Melanocyte of skin (primary cell): ENCODE measurements around the gene NPRL2. TPM values are rescaled to one million over a fixed set of nuclear protein-coding genes. Genes with fewer than 3 reads are reported as not detected.

Source experiments
- total RNA-seq, 2 donors: library from RNA; depleted of rRNA; stranded (reverse); fragments of >200 nt; gene quantifications; 2 replicates each; pipeline ENCODE4 v1.2.3, GENCODE V29; 2012

The NPRL2 gene
- 10 to 100 TPM; 24.0 to 24.1 TPM for total RNA-seq

GRCh38 chr3:50350527-50351322, at the start of gene NPRL2, which contains the start of gene CYB561D2:
TSS of gene NPRL2 (minus strand) at chr3:50350775. CDS start at chr3:50350652, 123 bp downstream.
TSS of gene CYB561D2 (plus strand) at chr3:50350862. CDS start at chr3:50351434, 572 bp downstream.

DNA sequence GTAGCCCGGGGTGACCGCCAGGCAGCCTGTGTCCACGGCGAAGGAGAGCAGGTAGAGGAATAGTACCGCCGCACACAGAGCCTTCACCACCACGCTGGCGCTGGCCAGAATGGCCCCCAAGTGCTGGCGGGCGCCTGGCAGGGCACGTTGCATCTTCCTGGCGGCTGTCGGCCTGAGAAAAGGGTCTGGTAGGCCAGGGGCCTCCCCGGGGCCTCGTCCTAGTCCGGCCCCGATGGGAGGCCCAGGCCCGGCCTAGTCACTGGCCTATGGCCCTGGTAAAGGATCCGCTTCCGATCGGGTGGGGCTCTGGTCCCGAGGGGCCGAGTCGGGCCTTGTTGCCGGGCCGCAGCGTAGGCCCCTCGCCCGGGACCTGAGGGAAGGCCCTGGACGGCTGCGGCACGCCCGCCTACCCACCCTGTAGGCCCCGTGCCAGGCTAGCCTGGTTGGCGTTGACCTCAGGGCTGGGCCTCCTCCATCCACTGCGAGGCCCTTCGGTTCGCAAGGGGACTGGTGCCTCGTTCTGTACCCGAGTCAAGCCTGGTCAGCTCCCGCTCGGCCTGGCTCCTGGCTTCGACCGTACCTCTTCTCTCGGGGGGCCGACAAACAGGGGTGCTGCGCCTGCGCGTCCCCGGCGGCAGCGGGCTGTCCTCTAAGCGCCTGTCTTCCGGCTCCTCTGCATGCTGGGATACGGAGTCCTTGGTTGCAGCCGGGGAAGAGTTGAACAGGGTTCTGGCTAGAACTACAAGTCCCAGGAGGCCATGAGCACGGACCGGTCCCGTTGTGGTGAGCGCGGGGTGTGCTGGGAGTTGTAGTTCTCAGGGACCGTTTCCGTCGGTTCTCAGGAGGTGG, 8.6 kb upstream of the NPRL2 start, which contains the start of gene TMEM115:
TMEM115 (minus strand) TSS at position 611 of the 849 bp plus-strand sequence; CDS start at position 153, 458 bp downstream.

DNA sequence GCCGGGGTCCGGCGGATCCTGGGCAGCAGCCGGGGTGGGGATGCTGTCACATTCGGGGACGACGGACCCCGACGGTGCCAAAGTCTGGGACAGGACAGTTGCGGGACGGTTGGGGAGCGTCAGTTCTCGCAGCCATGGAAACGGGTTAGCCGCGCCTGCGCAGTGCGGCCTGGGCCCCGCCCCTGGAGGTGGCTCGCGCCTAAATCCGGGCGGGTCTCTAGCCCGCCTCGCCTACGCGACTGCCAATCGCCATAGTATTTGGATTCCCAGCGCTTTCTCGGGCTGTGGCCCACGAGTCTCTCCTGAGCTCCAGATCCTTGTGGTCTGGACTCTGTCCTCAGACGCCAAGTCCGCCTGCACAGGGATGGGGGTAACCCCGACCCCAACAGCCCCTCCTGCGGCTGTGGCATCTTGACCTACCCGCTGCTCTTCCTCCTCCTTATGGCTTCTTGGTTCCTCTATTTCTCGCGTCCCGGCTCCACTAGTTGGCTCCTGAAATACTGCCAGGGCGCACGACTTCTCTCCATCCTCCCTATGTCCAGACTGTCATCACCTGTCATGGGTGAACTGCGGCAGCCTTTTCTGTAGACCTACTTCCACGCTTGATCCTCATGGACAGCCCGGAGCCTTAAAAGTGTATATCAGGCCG, 4.9 kb downstream of the NPRL2 start, which contains the start of gene ZMYND10:
ZMYND10 (minus strand) TSS at position 147 of the 649 bp plus-strand sequence. CDS start 153 bp downstream, outside the sequence.

GRCh38 chr3:50340448-50341329, 9.9 kb downstream of the NPRL2 start, which contains the start of gene RASSF1:
TSS of gene RASSF1 (minus strand) at chr3:50340836. CDS start at chr3:50340805, 31 bp downstream.

DNA sequence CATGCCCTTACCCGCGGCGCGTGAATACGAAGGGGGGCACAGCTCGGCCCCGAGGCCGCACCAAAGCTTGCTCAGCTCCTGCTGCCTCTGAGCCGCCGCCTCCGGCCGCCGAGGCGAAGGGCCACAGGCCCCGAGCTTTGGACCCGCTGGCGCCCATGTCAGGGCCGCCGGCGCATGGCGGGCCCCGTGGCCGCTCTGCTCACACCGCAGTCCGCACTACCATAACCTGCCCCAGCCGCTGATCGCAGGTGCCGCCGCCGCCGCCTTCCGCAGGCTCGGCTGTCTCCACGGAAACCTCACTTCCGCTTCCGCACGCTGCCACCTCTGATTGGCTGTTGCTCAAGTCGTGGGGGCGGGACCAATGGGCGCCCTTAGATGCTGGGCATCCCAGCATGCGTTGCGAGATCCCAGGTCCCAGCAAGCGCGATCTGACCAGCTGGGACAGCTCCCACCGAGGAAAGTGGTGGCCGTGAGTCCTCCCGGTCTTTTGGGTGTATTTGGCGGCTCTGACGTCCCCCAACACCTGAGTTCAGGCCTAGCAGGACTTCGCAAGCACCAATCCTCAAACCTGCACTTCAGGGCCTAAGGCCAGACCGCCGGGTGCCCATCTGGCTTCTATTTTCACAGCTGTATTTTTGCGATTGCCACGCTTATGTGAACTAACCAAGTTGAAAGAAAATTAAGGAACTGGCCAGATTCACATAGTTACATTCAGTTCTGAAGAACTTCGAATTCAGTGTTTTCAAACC, 22.5 kb downstream of the NPRL2 start, which contains the start of gene TUSC2:
TUSC2 (minus strand) TSS at position 281 of the 749 bp plus-strand sequence; CDS start at position 157, 124 bp downstream.

DNA sequence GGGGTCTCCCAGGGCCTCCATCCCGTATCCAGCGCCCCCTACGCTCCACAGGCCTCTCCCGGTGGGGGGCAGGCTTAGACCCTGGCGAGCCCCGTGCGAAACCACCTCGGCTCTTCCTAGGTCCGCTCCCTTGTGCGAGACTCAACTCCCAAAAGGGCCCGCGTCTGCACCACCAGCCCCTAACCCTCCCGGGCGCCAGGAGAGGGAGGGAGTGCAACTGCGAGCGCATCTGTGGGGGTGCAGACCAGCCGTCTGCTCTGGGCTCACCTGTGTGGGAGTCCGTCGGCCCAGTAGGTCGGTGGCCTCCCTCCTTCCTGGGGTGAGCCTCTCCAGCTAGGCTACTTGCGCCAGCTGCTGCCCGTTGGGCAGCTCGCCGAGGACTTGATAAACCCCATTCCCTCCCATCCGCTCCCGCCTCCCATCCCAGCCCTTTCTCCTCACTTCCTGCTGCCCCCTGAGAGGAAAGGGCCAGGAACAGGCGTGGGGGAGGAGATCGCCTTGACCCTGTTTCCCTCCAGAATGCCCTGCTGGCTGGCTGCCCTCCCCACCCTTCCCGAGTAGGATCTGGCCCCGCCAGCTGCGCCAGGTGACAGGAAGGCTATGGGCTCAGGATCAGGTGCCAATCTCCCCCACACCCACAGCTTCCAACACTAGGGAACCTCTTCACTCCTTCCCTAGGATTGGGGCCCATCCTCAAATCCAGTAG, 28.0 kb downstream of the NPRL2 start, which contains the start of gene HYAL2:
HYAL2 (minus strand) TSS at position 360 of the 706 bp plus-strand sequence. CDS start 2,256 bp downstream, outside the sequence.

GRCh38 chr3:50303013-50303815, 47.4 kb downstream of the NPRL2 start, which contains the start of gene HYAL1:
TSS of gene HYAL1 (minus strand) at chr3:50303574. CDS start at chr3:50302956, 618 bp downstream.

GRCh38 chr3:50298836-50299637, 51.5 kb downstream of the NPRL2 start, which contains the start of the genes HYAL3 and NAA80:
TSS of gene HYAL3 (minus strand) at chr3:50299405. CDS start at chr3:50295602, 3,803 bp downstream.
TSS of gene NAA80 (minus strand) at chr3:50299405. CDS start at chr3:50297463, 1,942 bp downstream.

Other genes with a start within 250 kb of the NPRL2 start
- gene SEMA3F, start 195.5 kb downstream of the NPRL2 start, total RNA-seq = under 1 TPM in 1 of 2 donors, not detected in 1; under 0.01 TPM
- gene GNAT1, start 159.2 kb downstream of the NPRL2 start, total RNA-seq = not detected
- gene SLC38A3, start 145.5 kb downstream of the NPRL2 start, total RNA-seq = not detected
- gene GNAI2, start 114.6 kb downstream of the NPRL2 start, total RNA-seq = 100 to 1,000 TPM; 195 to 230 TPM
- 1 to 10 TPM; 3.8 to 5.3 TPM for gene SEMA3B, start 81.6 kb downstream of the NPRL2 start, total RNA-seq
- not detected for gene LSMEM2, start 71.7 kb downstream of the NPRL2 start, total RNA-seq
- 100 to 1,000 TPM in 1 of 2 donors, 10 to 100 TPM in 1; 63.7 to 120 TPM for gene IFRD2, start 58.3 kb downstream of the NPRL2 start, total RNA-seq
- gene HYAL3, start 51.4 kb downstream of the NPRL2 start, total RNA-seq = 1 to 10 TPM; 5.2 to 6.0 TPM
- gene NAA80, start 51.4 kb downstream of the NPRL2 start, total RNA-seq = 1 to 10 TPM; 4.7 to 5.9 TPM
- gene HYAL1, start 47.2 kb downstream of the NPRL2 start, total RNA-seq = 1 to 10 TPM in 1 of 2 donors, under 1 TPM in 1; 0.67 to 1.4 TPM
- 10 to 100 TPM; 47.1 to 53.6 TPM for gene HYAL2, start 28.0 kb downstream of the NPRL2 start, total RNA-seq
- gene TUSC2, start 22.6 kb downstream of the NPRL2 start, total RNA-seq = 10 to 100 TPM; 19.3 to 24.1 TPM
- 10 to 100 TPM; 21.3 to 31.0 TPM for gene RASSF1, start 9.9 kb downstream of the NPRL2 start, total RNA-seq
- gene ZMYND10, start 5.0 kb downstream of the NPRL2 start, total RNA-seq = under 1 TPM; 0.67 to 0.69 TPM
- gene CYB561D2, start 87 bp upstream of the NPRL2 start, total RNA-seq = 10 to 100 TPM; 16.5 to 31.6 TPM
- gene TMEM115, start 8.7 kb upstream of the NPRL2 start, total RNA-seq = 10 to 100 TPM; 54.0 to 72.9 TPM
- not detected for gene CACNA2D2, start 152.9 kb upstream of the NPRL2 start, total RNA-seq
- 10 to 100 TPM in 1 of 2 donors, 1 to 10 TPM in 1; 7.7 to 14.8 TPM for gene C3orf18, start 217.0 kb upstream of the NPRL2 start, total RNA-seq
- 1 to 10 TPM; 6.0 to 6.2 TPM for gene HEMK1, start 218.7 kb upstream of the NPRL2 start, total RNA-seq